Stimulated activated CD4-positive, alpha-beta T cell treated with anti-CD3 and anti-CD28 coated beads, Interleukin-15, amount 100 ng/mL, for 48 hours (primary cell): ENCODE data around the gene PDCD1LG2.
"Not testable (repeated sequence)": the region's sequence is repeated elsewhere in the genome, so short reads cannot be mapped to it uniquely, and the experiment has no call there.

ENCODE experiments used
- DNase-seq, 2 donors: peaks; one replicate each; pipeline ENCODE4 v3.0.0-alpha.2; 2020; ENCODE audit warnings: low read depth in 2 of 2

Gene PDCD1LG2

GRCh38 chr9:5493679-5494511 lies 16.4 kb upstream of the PDCD1LG2 start:
- DNase-seq = no peak

- DNase-seq = not testable (repeated sequence)
These were observed 15.6 kb upstream of the PDCD1LG2 start for GRCh38 chr9:5494765-5495164.

- DNase-seq = no peak
These were observed 11.2 kb upstream of the PDCD1LG2 start for GRCh38 chr9:5499157-5499556.

GRCh38 chr9:5499889-5500398 lies 10.4 kb upstream of the PDCD1LG2 start:
- no peak for DNase-seq

GRCh38 chr9:5500441-5501235 lies 9.7 kb upstream of the PDCD1LG2 start:
- DNase-seq = no peak

- DNase-seq = no peak
These were observed 7.8 kb upstream of the PDCD1LG2 start for GRCh38 chr9:5502553-5502952.

GRCh38 chr9:5509573-5509972 lies 758 bp upstream of the PDCD1LG2 start:
- DNase-seq = no peak

- DNase-seq = no peak
These were observed 658 bp downstream of the PDCD1LG2 start for GRCh38 chr9:5510989-5511388.

GRCh38 chr9:5511476-5511875 lies 1.1 kb downstream of the PDCD1LG2 start:
- DNase-seq = no peak

- no peak for DNase-seq
These were observed 1.7 kb downstream of the PDCD1LG2 start for GRCh38 chr9:5511935-5512580.

- no peak for DNase-seq
These were observed 2.5 kb downstream of the PDCD1LG2 start for GRCh38 chr9:5512658-5513452.

GRCh38 chr9:5513966-5514616 lies 3.8 kb downstream of the PDCD1LG2 start:
- DNase-seq = no peak

- DNase-seq = no peak
These were observed 4.4 kb downstream of the PDCD1LG2 start for GRCh38 chr9:5514617-5515260.

GRCh38 chr9:5515261-5515650 lies 4.9 kb downstream of the PDCD1LG2 start:
- no peak for DNase-seq

- DNase-seq = no peak
These were observed 6.3 kb downstream of the PDCD1LG2 start for GRCh38 chr9:5516453-5517220.

GRCh38 chr9:5518171-5518936 lies 8.0 kb downstream of the PDCD1LG2 start:
- DNase-seq = no peak

- peak; percentile 21 to 24 for DNase-seq
These were observed 8.6 kb downstream of the PDCD1LG2 start for GRCh38 chr9:5518937-5519319.

GRCh38 chr9:5524090-5524489 lies 13.8 kb downstream of the PDCD1LG2 start:
- DNase-seq = no peak

- DNase-seq = no peak
These were observed 19.4 kb downstream of the PDCD1LG2 start for GRCh38 chr9:5529683-5530221.
